Pancreas (tissue), 10 donors: Measurements from ENCODE around the gene FATE1. TPM values are rescaled to one million over a fixed set of nuclear protein-coding genes. Genes with fewer than 3 reads are reported as not detected.

Source experiments
- ATAC-seq, 4 donors: fragments of 200-7000 bp; cut with Tn5 transposase; one replicate each; pipeline versions ENCODE4 v1.8.0 to v1.9.1; 2020; ENCODE audit warnings: mild to moderate bottlenecking in 4 of 4, moderate library complexity in 4 of 4
- DNase-seq, 6 donors: peaks; one replicate each; pipeline ENCODE4 v3.0.0-alpha.2; 2020
- FAIRE-seq: peaks from 2 replicates; lab custom pipeline; 2012; peaks lifted over from hg19 to GRCh38; lab: Jason Lieb, UNC
- H3K27ac ChIP-seq, 4 donors: fragments of 200-600 bp; sonication (generic); 1 replicate in 3 of 4; 2 replicates in 1 of 4; pipeline versions ENCODE4 v1.5.0 to v1.8.0; 2020
- H3K27me3 ChIP-seq, 4 donors: fragments of 200-600 bp; one replicate each; pipeline ENCODE4 v1.8.0; 2021
- H3K36me3 ChIP-seq, 3 donors: fragments of 200-600 bp; sonication (generic) in 1 of 3; one replicate each; pipeline versions ENCODE4 v1.5.0 to v1.8.0; 2020 to 2021
- H3K4me1 ChIP-seq, 3 donors: fragments of 200-600 bp; one replicate each; pipeline ENCODE4 v1.8.0; 2021
- H3K4me3 ChIP-seq, 4 donors: fragments of 200-600 bp; sonication (generic) in 2 of 4; one replicate each; pipeline versions ENCODE4 v1.5.0 to v1.8.0; 2020 to 2021
- H3K9me3 ChIP-seq, 4 donors: fragments of 200-600 bp; one replicate each; pipeline ENCODE4 v1.8.0; 2021
- WGBS, 2 donors: extraction: QIAGEN DNeasy Blood & Tissue Kit; methylation state at CpG; one replicate each; pipeline ENCODE4 v1.1.7; 2013; 5-methylcytosine and 5-hydroxymethylcytosine counted together
- intact Hi-C, 3 donors: fragments of 100-400 bp; cut with DNase I; formaldehyde crosslinking; loops; one replicate each; pipeline versions ENCODE4 v1.11.1 to v1.14.2; 2022
- polyA plus RNA-seq, 2 donors: library from polyadenylated mRNA; stranded (reverse); fragments of 200-250 nt; gene quantifications; one replicate each; pipeline ENCODE4 v1.2.3, GENCODE V29; 2013
- total RNA-seq, 6 donors: library from RNA; stranded (reverse); fragmentation: NEBNext Ultra II Directional in 4 of 6; extraction: Animal tissue kit (Norgen Biotek cat#: 25700) in 4 of 6; gene quantifications; one replicate each; pipeline versions ENCODE4 v1.2.1 to v1.2.4, GENCODE V29; 2021 to 2023
- TF ChIP-seq, protein P1 (sequence below), 4 donors: fragments of 200-600 bp; sonication (generic) in 3 of 4; IDR thresholded peaks; one replicate each; pipeline versions ENCODE4 v1.5.0 to v1.8.0; 2021; ENCODE audit warnings: antibody characterized with exemption in 4 of 4
- donor health status: healthy with polysubstance abuse.
- donor health status: DM: no; HTN: no; CAD: no; lungs with moderate emphysema.
- donor health status: DM: no; HTN: no; CAD: no.
- donor health status: control.
- donor health status: control.
- donor health status: Bipolar disorder and iron deficiency.
- donor health status: DM: yes; HTN: yes; CAD: no.
- donor health status: DM: no; HTN: no; CAD: no.
- donor health status: DM: no; HTN: no; CAD: no.
- donor health status: DM: yes; HTN: yes; CAD: no.

The FATE1 gene
- total and polyA plus RNA-seq, 8 donors = 0.07 TPM; not detected in 7

- H3K4me1 ChIP-seq = no peaks in the 10 kb centered on the region
- DNase-seq (no peak), FAIRE-seq (no peak), ATAC-seq (no peak)
- TF ChIP-seq, protein P1, sequence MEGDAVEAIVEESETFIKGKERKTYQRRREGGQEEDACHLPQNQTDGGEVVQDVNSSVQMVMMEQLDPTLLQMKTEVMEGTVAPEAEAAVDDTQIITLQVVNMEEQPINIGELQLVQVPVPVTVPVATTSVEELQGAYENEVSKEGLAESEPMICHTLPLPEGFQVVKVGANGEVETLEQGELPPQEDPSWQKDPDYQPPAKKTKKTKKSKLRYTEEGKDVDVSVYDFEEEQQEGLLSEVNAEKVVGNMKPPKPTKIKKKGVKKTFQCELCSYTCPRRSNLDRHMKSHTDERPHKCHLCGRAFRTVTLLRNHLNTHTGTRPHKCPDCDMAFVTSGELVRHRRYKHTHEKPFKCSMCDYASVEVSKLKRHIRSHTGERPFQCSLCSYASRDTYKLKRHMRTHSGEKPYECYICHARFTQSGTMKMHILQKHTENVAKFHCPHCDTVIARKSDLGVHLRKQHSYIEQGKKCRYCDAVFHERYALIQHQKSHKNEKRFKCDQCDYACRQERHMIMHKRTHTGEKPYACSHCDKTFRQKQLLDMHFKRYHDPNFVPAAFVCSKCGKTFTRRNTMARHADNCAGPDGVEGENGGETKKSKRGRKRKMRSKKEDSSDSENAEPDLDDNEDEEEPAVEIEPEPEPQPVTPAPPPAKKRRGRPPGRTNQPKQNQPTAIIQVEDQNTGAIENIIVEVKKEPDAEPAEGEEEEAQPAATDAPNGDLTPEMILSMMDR (IDR thresholded peaks at IDR 0.05) = no peak
- H3K27ac ChIP-seq = no peak overlapping the region
- H3K9me3 ChIP-seq = no peaks in the 10 kb centered on the region
- no peak overlapping the region for H3K4me3 ChIP-seq
- peaks cover 0 to 10% (median 3%) of the 10 kb centered on the region in 4 donors for H3K27me3 ChIP-seq
- intact Hi-C loops = no loop called here
- no peaks in the 10 kb centered on the region for H3K36me3 ChIP-seq
Measured at GRCh38 chrX:151687635-151688034, 28.2 kb upstream of the FATE1 start.

GRCh38 chrX:151688695-151689094 is 27.1 kb upstream of the FATE1 start:
- Histone ChIP-seq H3K27me3 (peaks cover 0 to 3% (median 0%) of the 10 kb centered on the region in 4 donors), H3K4me1 (no peaks in the 10 kb centered on the region), H3K36me3 (no peaks in the 10 kb centered on the region), H3K27ac (no peak overlapping the region), H3K9me3 (no peaks in the 10 kb centered on the region), H3K4me3 (no peak overlapping the region)
- ATAC-seq = no peak
- no peak for DNase-seq
- no peak for FAIRE-seq
- TF ChIP-seq, protein P1 (IDR thresholded peaks at IDR 0.05) = no peak
- intact Hi-C loops = no loop called here

DNA sequence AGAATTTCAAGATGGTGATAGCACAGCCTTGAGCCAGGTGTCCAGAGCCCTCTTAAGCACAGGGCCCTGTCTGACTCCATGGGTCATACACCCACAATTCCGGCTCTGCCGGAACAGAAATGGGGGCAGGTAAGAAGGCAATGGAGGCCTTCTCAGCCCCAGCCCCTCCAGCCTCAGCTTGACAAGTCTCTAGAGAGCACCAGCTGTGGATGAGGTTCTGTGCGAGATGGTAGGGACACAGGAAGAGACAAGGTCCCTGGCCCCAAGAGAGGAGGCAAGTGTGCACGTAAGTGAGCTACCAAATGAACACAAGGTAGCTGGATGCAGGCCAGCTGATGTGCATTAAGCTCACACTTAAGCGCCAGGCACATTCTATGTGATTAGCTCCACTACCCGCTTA is 23.0 kb upstream of the FATE1 start:
- intact Hi-C loops = no loop called here
- FAIRE-seq = no peak
- no peaks in the 10 kb centered on the region for H3K27me3 ChIP-seq
- H3K36me3 ChIP-seq = no peaks in the 10 kb centered on the region
- H3K27ac ChIP-seq = no peak overlapping the region
- WGBS, 2 donors = 73 to 79% methylated on average over 6 of the region's 6 CpGs
- no peaks in the 10 kb centered on the region for H3K4me1 ChIP-seq
- no peak for ATAC-seq
- TF ChIP-seq, protein P1 (IDR thresholded peaks at IDR 0.05) = no peak
- no peak overlapping the region for H3K4me3 ChIP-seq
- DNase-seq = no peak
- no peaks in the 10 kb centered on the region for H3K9me3 ChIP-seq

- Histone ChIP-seq H3K4me1 (no peaks in the 10 kb centered on the region), H3K27me3 (no peaks in the 10 kb centered on the region), H3K36me3 (no peaks in the 10 kb centered on the region), H3K9me3 (no peaks in the 10 kb centered on the region), H3K4me3 (no peak overlapping the region), H3K27ac (no peak overlapping the region)
- intact Hi-C loops = no loop called here
- DNase-seq (no peak), FAIRE-seq (no peak), ATAC-seq (no peak)
- 55 to 59% methylated on average over 12 of the region's 12 CpGs for WGBS, 2 donors
- TF ChIP-seq, protein P1 (IDR thresholded peaks at IDR 0.05) = no peak
Measured at GRCh38 chrX:151694121-151694520, 21.7 kb upstream of the FATE1 start.

GRCh38 chrX:151694661-151695582 is 20.9 kb upstream of the FATE1 start, which contains the start of gene PRRG3:
Gene PRRG3 (plus strand): TSS chrX:151695458. CDS start chrX:151698815, 3,357 bp downstream.
- DNase-seq (no peak), FAIRE-seq (no peak), ATAC-seq (no peak)
- intact Hi-C loops = no loop called here
- TF ChIP-seq, protein P1 (IDR thresholded peaks at IDR 0.05) = no peak
- H3K27me3 ChIP-seq = no peaks in the 10 kb centered on the region
- no peak within 1 kb of the TSS for H3K4me3 ChIP-seq
- no peaks in the 10 kb centered on the region for H3K4me1 ChIP-seq
- WGBS, 2 donors = 4 to 26% methylated on average over 87 to 96 of the region's 100 CpGs
- no peak within 1 kb of the TSS for H3K27ac ChIP-seq
- H3K36me3 ChIP-seq = no peaks in the 10 kb centered on the region
- H3K9me3 ChIP-seq = no peaks in the 10 kb centered on the region
